ENCODE results near the gene ENOX1. TPM values are rescaled to one million over a fixed set of nuclear protein-coding genes. Genes with fewer than 3 reads are reported as not detected.

ENOX1 gene
- total and polyA plus RNA-seq, 2 of the 8 experiments (the other 6 are each of a cell fraction or from before 2014, with no cell fraction given): 0.23 to 0.37 TPM

DNA sequence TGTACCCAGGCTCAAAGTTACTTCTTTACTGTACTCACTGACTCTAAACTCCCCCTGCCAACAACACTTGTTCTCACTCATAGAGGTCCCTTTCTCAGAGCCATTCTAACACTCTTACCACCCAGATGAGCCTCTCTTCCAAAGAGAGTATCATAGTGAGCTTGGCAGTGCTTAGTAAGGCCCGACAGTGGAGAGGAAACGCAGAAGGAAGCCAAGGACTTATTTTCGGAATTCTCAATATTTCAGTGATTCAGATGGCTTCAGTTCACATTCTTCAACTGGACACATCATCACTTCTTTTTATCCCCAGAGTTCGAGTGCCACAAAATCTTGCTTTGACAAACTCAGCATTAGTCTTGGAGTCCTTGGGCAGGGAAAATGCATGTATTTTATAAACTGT lies 477.5 kb downstream of the ENOX1 start (continued):
- TF ChIP-seq FOSL1 (IDR thresholded peaks at IDR 0.05; ENCODE audit: insufficient read depth, low read depth, low read length) (no peak), ZNF274 (IDR thresholded peaks at IDR 0.05; ENCODE audit: borderline replicate concordance, extremely low read depth, low read length) (no peak), YY1 (IDR thresholded peaks at IDR 0.05; ENCODE audit: low read depth, low read length) (no peak), BCL11A (IDR thresholded peaks at IDR 0.05; ENCODE audit: low read depth in 2 of 2, low read length in 2 of 2) (no peak), JUND (IDR thresholded peaks at IDR 0.05; ENCODE audit: low read length) (no peak), CREB1 (IDR thresholded peaks at IDR 0.05) (no peak), TCF12 (IDR thresholded peaks at IDR 0.05; ENCODE audit: low read depth, low read length) (no peak), POLR2AphosphoS5 (IDR thresholded peaks at IDR 0.05; ENCODE audit: low read depth, low read length) (no peak)
- TF ChIP-seq, protein P1, sequence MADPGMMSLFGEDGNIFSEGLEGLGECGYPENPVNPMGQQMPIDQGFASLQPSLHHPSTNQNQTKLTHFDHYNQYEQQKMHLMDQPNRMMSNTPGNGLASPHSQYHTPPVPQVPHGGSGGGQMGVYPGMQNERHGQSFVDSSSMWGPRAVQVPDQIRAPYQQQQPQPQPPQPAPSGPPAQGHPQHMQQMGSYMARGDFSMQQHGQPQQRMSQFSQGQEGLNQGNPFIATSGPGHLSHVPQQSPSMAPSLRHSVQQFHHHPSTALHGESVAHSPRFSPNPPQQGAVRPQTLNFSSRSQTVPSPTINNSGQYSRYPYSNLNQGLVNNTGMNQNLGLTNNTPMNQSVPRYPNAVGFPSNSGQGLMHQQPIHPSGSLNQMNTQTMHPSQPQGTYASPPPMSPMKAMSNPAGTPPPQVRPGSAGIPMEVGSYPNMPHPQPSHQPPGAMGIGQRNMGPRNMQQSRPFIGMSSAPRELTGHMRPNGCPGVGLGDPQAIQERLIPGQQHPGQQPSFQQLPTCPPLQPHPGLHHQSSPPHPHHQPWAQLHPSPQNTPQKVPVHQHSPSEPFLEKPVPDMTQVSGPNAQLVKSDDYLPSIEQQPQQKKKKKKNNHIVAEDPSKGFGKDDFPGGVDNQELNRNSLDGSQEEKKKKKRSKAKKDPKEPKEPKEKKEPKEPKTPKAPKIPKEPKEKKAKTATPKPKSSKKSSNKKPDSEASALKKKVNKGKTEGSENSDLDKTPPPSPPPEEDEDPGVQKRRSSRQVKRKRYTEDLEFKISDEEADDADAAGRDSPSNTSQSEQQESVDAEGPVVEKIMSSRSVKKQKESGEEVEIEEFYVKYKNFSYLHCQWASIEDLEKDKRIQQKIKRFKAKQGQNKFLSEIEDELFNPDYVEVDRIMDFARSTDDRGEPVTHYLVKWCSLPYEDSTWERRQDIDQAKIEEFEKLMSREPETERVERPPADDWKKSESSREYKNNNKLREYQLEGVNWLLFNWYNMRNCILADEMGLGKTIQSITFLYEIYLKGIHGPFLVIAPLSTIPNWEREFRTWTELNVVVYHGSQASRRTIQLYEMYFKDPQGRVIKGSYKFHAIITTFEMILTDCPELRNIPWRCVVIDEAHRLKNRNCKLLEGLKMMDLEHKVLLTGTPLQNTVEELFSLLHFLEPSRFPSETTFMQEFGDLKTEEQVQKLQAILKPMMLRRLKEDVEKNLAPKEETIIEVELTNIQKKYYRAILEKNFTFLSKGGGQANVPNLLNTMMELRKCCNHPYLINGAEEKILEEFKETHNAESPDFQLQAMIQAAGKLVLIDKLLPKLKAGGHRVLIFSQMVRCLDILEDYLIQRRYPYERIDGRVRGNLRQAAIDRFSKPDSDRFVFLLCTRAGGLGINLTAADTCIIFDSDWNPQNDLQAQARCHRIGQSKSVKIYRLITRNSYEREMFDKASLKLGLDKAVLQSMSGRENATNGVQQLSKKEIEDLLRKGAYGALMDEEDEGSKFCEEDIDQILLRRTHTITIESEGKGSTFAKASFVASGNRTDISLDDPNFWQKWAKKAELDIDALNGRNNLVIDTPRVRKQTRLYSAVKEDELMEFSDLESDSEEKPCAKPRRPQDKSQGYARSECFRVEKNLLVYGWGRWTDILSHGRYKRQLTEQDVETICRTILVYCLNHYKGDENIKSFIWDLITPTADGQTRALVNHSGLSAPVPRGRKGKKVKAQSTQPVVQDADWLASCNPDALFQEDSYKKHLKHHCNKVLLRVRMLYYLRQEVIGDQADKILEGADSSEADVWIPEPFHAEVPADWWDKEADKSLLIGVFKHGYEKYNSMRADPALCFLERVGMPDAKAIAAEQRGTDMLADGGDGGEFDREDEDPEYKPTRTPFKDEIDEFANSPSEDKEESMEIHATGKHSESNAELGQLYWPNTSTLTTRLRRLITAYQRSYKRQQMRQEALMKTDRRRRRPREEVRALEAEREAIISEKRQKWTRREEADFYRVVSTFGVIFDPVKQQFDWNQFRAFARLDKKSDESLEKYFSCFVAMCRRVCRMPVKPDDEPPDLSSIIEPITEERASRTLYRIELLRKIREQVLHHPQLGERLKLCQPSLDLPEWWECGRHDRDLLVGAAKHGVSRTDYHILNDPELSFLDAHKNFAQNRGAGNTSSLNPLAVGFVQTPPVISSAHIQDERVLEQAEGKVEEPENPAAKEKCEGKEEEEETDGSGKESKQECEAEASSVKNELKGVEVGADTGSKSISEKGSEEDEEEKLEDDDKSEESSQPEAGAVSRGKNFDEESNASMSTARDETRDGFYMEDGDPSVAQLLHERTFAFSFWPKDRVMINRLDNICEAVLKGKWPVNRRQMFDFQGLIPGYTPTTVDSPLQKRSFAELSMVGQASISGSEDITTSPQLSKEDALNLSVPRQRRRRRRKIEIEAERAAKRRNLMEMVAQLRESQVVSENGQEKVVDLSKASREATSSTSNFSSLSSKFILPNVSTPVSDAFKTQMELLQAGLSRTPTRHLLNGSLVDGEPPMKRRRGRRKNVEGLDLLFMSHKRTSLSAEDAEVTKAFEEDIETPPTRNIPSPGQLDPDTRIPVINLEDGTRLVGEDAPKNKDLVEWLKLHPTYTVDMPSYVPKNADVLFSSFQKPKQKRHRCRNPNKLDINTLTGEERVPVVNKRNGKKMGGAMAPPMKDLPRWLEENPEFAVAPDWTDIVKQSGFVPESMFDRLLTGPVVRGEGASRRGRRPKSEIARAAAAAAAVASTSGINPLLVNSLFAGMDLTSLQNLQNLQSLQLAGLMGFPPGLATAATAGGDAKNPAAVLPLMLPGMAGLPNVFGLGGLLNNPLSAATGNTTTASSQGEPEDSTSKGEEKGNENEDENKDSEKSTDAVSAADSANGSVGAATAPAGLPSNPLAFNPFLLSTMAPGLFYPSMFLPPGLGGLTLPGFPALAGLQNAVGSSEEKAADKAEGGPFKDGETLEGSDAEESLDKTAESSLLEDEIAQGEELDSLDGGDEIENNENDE (IDR thresholded peaks at IDR 0.05; ENCODE audit: insufficient replicate concordance, low read length): no peak

All from H1 (cell line).